Fibroblast of lung (primary cell): ENCODE results near the gene AWAT2.

Experiments used
- CTCF ChIP-seq, 2 donors: IDR thresholded peaks in 1 of 2; conservative IDR thresholded peaks in 1 of 2; 1 replicate in 1 of 2; 2 replicates in 1 of 2; pipeline ENCODE4 v1.5.1; 2011 to 2012; ENCODE audit warnings: low read length in 2 of 2, control low read depth in 1 of 2, inconsistent platforms in 1 of 2, low read depth in 1 of 2, mild to moderate bottlenecking in 1 of 2
- EZH2 ChIP-seq: IDR thresholded peaks from 2 replicates; pipeline ENCODE4 v1.5.1; 2012; ENCODE audit warnings: low read length, control low read depth, mild to moderate bottlenecking; ENCODE audit errors: missing control alignments

- TF ChIP-seq CTCF (conservative IDR thresholded peaks at IDR 0.05 in 1 of 2, IDR thresholded peaks at IDR 0.05 in 1 of 2; ENCODE audit: low read depth in 1 of 2, low read length in 2 of 2), result no peak
- TF ChIP-seq EZH2, result no peak
These were observed 39.8 kb downstream of the AWAT2 start for GRCh38 chrX:70009970-70010369.
